ENCODE measurements around the gene RAI1.

RAI1 gene

GRCh38 chr17:17788967-17789366, 107.7 kb downstream of the RAI1 start:
- H3K4me2 ChIP-seq (ENCODE audit: insufficient read depth, low read length, poor library complexity, severe bottlenecking), result no peak overlapping the region
- H3K4me3 ChIP-seq (ENCODE audit: low read length in 2 of 2), result no peak overlapping the region
- H2AFZ ChIP-seq (ENCODE audit: low read length), result no peak overlapping the region
- H2BK5ac ChIP-seq (ENCODE audit: low read length), result no peak overlapping the region
- H2BK120ac ChIP-seq (ENCODE audit: low read depth, low read length), result no peak overlapping the region
- DNase-seq (ENCODE audit: low spot score), result no peak
- no CpG with 5 or more reads among the region's 8 CpGs for WGBS, 2 donors (ENCODE audit: extremely low coverage in 2 of 2, insufficient read length in 2 of 2, insufficient replicate concordance in 1 of 2)
- no peak overlapping the region for H3K9ac ChIP-seq (ENCODE audit: low read depth, low read length, poor library complexity)
- H3K27me3 ChIP-seq (ENCODE audit: control insufficient read depth in 3 of 3, insufficient read depth in 3 of 3, low read depth in 1 of 3, low read length in 3 of 3), result no peaks in the 10 kb centered on the region
- peaks cover 6 to 10% of the 10 kb centered on the region in 2 donors for H3K36me3 ChIP-seq (replicated peaks in 1 of 2; ENCODE audit: control insufficient read depth in 2 of 2, insufficient read depth in 2 of 2, low read length in 2 of 2)
- H3K27ac ChIP-seq (replicated peaks; ENCODE audit: low read length), result no peak overlapping the region
- no peak overlapping the region for H3K18ac ChIP-seq (ENCODE audit: low read length)
- no peak overlapping the region for H3K14ac ChIP-seq (ENCODE audit: low read length)
- H2BK12ac ChIP-seq (ENCODE audit: low read length), result no peak overlapping the region
- H2BK15ac ChIP-seq (ENCODE audit: low read length), result no peak overlapping the region
- H4K91ac ChIP-seq (ENCODE audit: low read depth, low read length, poor library complexity), result no peak overlapping the region
- H3K23ac ChIP-seq (ENCODE audit: low read depth, low read length, poor library complexity), result no peak overlapping the region
- H3K4ac ChIP-seq (ENCODE audit: low read length), result no peak overlapping the region
- H3K79me1 ChIP-seq (ENCODE audit: low read depth, low read length), result peaks cover 34% of the 10 kb centered on the region
- H3K4me1 ChIP-seq (ENCODE audit: control insufficient read depth in 2 of 2, insufficient read depth in 1 of 2, low read depth in 1 of 2, low read length in 2 of 2), result peaks cover 69 to 70% of the 10 kb centered on the region in 2 donors
- no peaks in the 10 kb centered on the region for H3K9me3 ChIP-seq (replicated peaks in 1 of 2; ENCODE audit: control insufficient read depth in 2 of 2, insufficient read depth in 1 of 2, low read depth in 1 of 2, low read length in 2 of 2)
- H2AK5ac ChIP-seq (ENCODE audit: low read depth, low read length), result no peak overlapping the region
- H4K8ac ChIP-seq (ENCODE audit: low read depth, low read length), result no peak overlapping the region

- Histone ChIP-seq H3K14ac (ENCODE audit: low read length) (no peak overlapping the region), H3K4ac (ENCODE audit: low read length) (no peak overlapping the region), H2BK12ac (ENCODE audit: low read length) (no peak overlapping the region), H3K79me1 (ENCODE audit: low read depth, low read length) (peaks cover 34% of the 10 kb centered on the region), H2BK120ac (ENCODE audit: low read depth, low read length) (no peak overlapping the region), H3K9ac (ENCODE audit: low read depth, low read length, poor library complexity) (no peak overlapping the region), H3K36me3 (replicated peaks in 1 of 2; ENCODE audit: control insufficient read depth in 2 of 2, insufficient read depth in 2 of 2, low read length in 2 of 2) (peaks cover 10 to 15% of the 10 kb centered on the region in 2 donors), H3K4me2 (ENCODE audit: insufficient read depth, low read length, poor library complexity, severe bottlenecking) (no peak overlapping the region), H3K4me3 (ENCODE audit: low read length in 2 of 2) (no peak overlapping the region), H4K91ac (ENCODE audit: low read depth, low read length, poor library complexity) (no peak overlapping the region), H3K23ac (ENCODE audit: low read depth, low read length, poor library complexity) (no peak overlapping the region), H2AK5ac (ENCODE audit: low read depth, low read length) (peak overlapping the region; percentile 16), H2BK15ac (ENCODE audit: low read length) (no peak overlapping the region), H2AFZ (ENCODE audit: low read length) (no peak overlapping the region), H3K18ac (ENCODE audit: low read length) (peak overlapping the region; percentile 68), H3K27ac (replicated peaks; ENCODE audit: low read length) (no peak overlapping the region), H2BK5ac (ENCODE audit: low read length) (no peak overlapping the region), H3K4me1 (ENCODE audit: control insufficient read depth in 2 of 2, insufficient read depth in 1 of 2, low read depth in 1 of 2, low read length in 2 of 2) (peaks cover 65% of the 10 kb centered on the region in 2 donors), H4K8ac (ENCODE audit: low read depth, low read length) (no peak overlapping the region), H3K27me3 (ENCODE audit: control insufficient read depth in 3 of 3, insufficient read depth in 3 of 3, low read depth in 1 of 3, low read length in 3 of 3) (no peaks in the 10 kb centered on the region), H3K9me3 (replicated peaks in 1 of 2; ENCODE audit: control insufficient read depth in 2 of 2, insufficient read depth in 1 of 2, low read depth in 1 of 2, low read length in 2 of 2) (no peaks in the 10 kb centered on the region)
- no CpG with 5 or more reads among the region's 6 CpGs for WGBS, 2 donors (ENCODE audit: extremely low coverage in 2 of 2, insufficient read length in 2 of 2, insufficient replicate concordance in 1 of 2)
- no peak for DNase-seq (ENCODE audit: low spot score)
Measured at GRCh38 chr17:17789410-17789809, 108.2 kb downstream of the RAI1 start.

- H2BK5ac ChIP-seq (ENCODE audit: low read length), result no peak overlapping the region
Measured at GRCh38 chr17:17789828-17790636, 108.8 kb downstream of the RAI1 start.

GRCh38 chr17:17790637-17791464, 109.6 kb downstream of the RAI1 start:
- H2BK15ac ChIP-seq (ENCODE audit: low read length), result no peak overlapping the region
- DNase-seq (ENCODE audit: low spot score), result no peak
- no peak overlapping the region for H3K14ac ChIP-seq (ENCODE audit: low read length)
- no peak overlapping the region for H2BK120ac ChIP-seq (ENCODE audit: low read depth, low read length)
- H3K4ac ChIP-seq (ENCODE audit: low read length), result no peak overlapping the region
- peaks cover 30% of the 10 kb centered on the region for H3K79me1 ChIP-seq (ENCODE audit: low read depth, low read length)
- peak overlapping the region; percentile 90 for H3K18ac ChIP-seq (ENCODE audit: low read length)
- no peak overlapping the region for H3K4me2 ChIP-seq (ENCODE audit: insufficient read depth, low read length, poor library complexity, severe bottlenecking)
- no CpG with 5 or more reads among the region's 26 CpGs for WGBS, 2 donors (ENCODE audit: extremely low coverage in 2 of 2, insufficient read length in 2 of 2, insufficient replicate concordance in 1 of 2)
- H3K9ac ChIP-seq (ENCODE audit: low read depth, low read length, poor library complexity), result no peak overlapping the region
- H3K9me3 ChIP-seq (replicated peaks in 1 of 2; ENCODE audit: control insufficient read depth in 2 of 2, insufficient read depth in 1 of 2, low read depth in 1 of 2, low read length in 2 of 2), result no peaks in the 10 kb centered on the region
- no peak overlapping the region for H2BK5ac ChIP-seq (ENCODE audit: low read length)
- peaks cover 25 to 29% of the 10 kb centered on the region in 2 donors for H3K36me3 ChIP-seq (replicated peaks in 1 of 2; ENCODE audit: control insufficient read depth in 2 of 2, insufficient read depth in 2 of 2, low read length in 2 of 2)
- H3K27me3 ChIP-seq (ENCODE audit: control insufficient read depth in 3 of 3, insufficient read depth in 3 of 3, low read depth in 1 of 3, low read length in 3 of 3), result no peaks in the 10 kb centered on the region
- no peak overlapping the region for H3K4me3 ChIP-seq (ENCODE audit: low read length in 2 of 2)
- H4K8ac ChIP-seq (ENCODE audit: low read depth, low read length), result no peak overlapping the region
- peak overlapping the region; percentile 93 for H2AK5ac ChIP-seq (ENCODE audit: low read depth, low read length)
- peaks cover 50 to 52% of the 10 kb centered on the region in 2 donors for H3K4me1 ChIP-seq (ENCODE audit: control insufficient read depth in 2 of 2, insufficient read depth in 1 of 2, low read depth in 1 of 2, low read length in 2 of 2)
- H2AFZ ChIP-seq (ENCODE audit: low read length), result no peak overlapping the region
- H3K27ac ChIP-seq (replicated peaks; ENCODE audit: low read length), result no peak overlapping the region
- peak overlapping the region; percentile 43 for H3K23ac ChIP-seq (ENCODE audit: low read depth, low read length, poor library complexity)
- no peak overlapping the region for H2BK12ac ChIP-seq (ENCODE audit: low read length)
- H4K91ac ChIP-seq (ENCODE audit: low read depth, low read length, poor library complexity), result no peak overlapping the region

More at GRCh38 chr17:17789828-17790636, 108.8 kb downstream of the RAI1 start:
- no peaks in the 10 kb centered on the region for H3K9me3 ChIP-seq (replicated peaks in 1 of 2; ENCODE audit: control insufficient read depth in 2 of 2, insufficient read depth in 1 of 2, low read depth in 1 of 2, low read length in 2 of 2)
- no peak overlapping the region for H2AFZ ChIP-seq (ENCODE audit: low read length)
- H4K91ac ChIP-seq (ENCODE audit: low read depth, low read length, poor library complexity), result no peak overlapping the region
- no peaks in the 10 kb centered on the region for H3K27me3 ChIP-seq (ENCODE audit: control insufficient read depth in 3 of 3, insufficient read depth in 3 of 3, low read depth in 1 of 3, low read length in 3 of 3)
- H3K23ac ChIP-seq (ENCODE audit: low read depth, low read length, poor library complexity), result no peak overlapping the region
- no peak overlapping the region for H3K4me2 ChIP-seq (ENCODE audit: insufficient read depth, low read length, poor library complexity, severe bottlenecking)
- H2BK15ac ChIP-seq (ENCODE audit: low read length), result no peak overlapping the region
- H3K14ac ChIP-seq (ENCODE audit: low read length), result no peak overlapping the region
- no peak overlapping the region for H3K27ac ChIP-seq (replicated peaks; ENCODE audit: low read length)
- no peak for DNase-seq (ENCODE audit: low spot score)
- no CpG with 5 or more reads among the region's 12 CpGs for WGBS, 2 donors (ENCODE audit: extremely low coverage in 2 of 2, insufficient read length in 2 of 2, insufficient replicate concordance in 1 of 2)
- H3K4ac ChIP-seq (ENCODE audit: low read length), result no peak overlapping the region
- peak overlapping the region; percentile 16 for H2AK5ac ChIP-seq (ENCODE audit: low read depth, low read length)
- peak overlapping the region; percentile 68 for H3K18ac ChIP-seq (ENCODE audit: low read length)
- H3K4me3 ChIP-seq (ENCODE audit: low read length in 2 of 2), result no peak overlapping the region
- H2BK120ac ChIP-seq (ENCODE audit: low read depth, low read length), result no peak overlapping the region
- H3K4me1 ChIP-seq (ENCODE audit: control insufficient read depth in 2 of 2, insufficient read depth in 1 of 2, low read depth in 1 of 2, low read length in 2 of 2), result peaks cover 58 to 59% of the 10 kb centered on the region in 2 donors
- H3K79me1 ChIP-seq (ENCODE audit: low read depth, low read length), result peaks cover 31% of the 10 kb centered on the region
- H4K8ac ChIP-seq (ENCODE audit: low read depth, low read length), result no peak overlapping the region
- no peak overlapping the region for H2BK12ac ChIP-seq (ENCODE audit: low read length)
- peaks cover 17 to 21% of the 10 kb centered on the region in 2 donors for H3K36me3 ChIP-seq (replicated peaks in 1 of 2; ENCODE audit: control insufficient read depth in 2 of 2, insufficient read depth in 2 of 2, low read length in 2 of 2)
- no peak overlapping the region for H3K9ac ChIP-seq (ENCODE audit: low read depth, low read length, poor library complexity)

Data from neuronal stem cell (in vitro differentiated cells).